Measurements from ENCODE around the gene DPPA3.
"Not testable (repeated sequence)": the region's sequence is repeated elsewhere in the genome, so short reads cannot be mapped to it uniquely, and the experiment has no call there.

- TF ChIP-seq CTCF (conservative IDR thresholded peaks at IDR 0.05; ENCODE audit: low read depth, low read length); EZH2 (IDR thresholded peaks at IDR 0.05; ENCODE audit: borderline replicate concordance, low read depth, low read length, poor library complexity, severe bottlenecking): not testable (repeated sequence)
These were observed 41.0 kb downstream of the DPPA3 start for GRCh38 chr12:7751941-7752922.

Measured in A673 (cell line).